WTC11 (cell line): Measurements from ENCODE around the gene HOXA9. TPM values are rescaled to one million over a fixed set of nuclear protein-coding genes. Genes with fewer than 3 reads are reported as not detected.

ENCODE experiments used
- ATAC-seq: fragments of 200-7000 bp; cut with Tn5 transposase; 2 replicates; pipeline ENCODE4 v1.10.0; 2021; ENCODE audit warnings: mild to moderate bottlenecking, moderate library complexity
- CTCF ChIA-PET: fragments of 300-600 bp; sonication (Branson Sonifier 250); formaldehyde crosslinking; loops from one replicate; lab custom pipeline; 2021; ENCODE audit warnings: antibody characterized with exemption; lab: Charles Lee
- POLR2A ChIA-PET: fragments of 350-600 bp; sonication (Branson Sonifier 250); formaldehyde crosslinking; loops from one replicate; lab custom pipeline; 2021; ENCODE audit warnings: antibody characterized with exemption; lab: Charles Lee
- DNase-seq: peaks from one replicate; pipeline ENCODE4 v3.0.0; 2021; ENCODE audit warnings: low spot score
- H3K27ac Mint-ChIP-seq: 2 replicates; pipeline ENCODE4 v1.8.0; 2021; ENCODE audit warnings: mixed read lengths
- H3K27me3 Mint-ChIP-seq: 2 replicates; pipeline ENCODE4 v1.8.0; 2021; ENCODE audit warnings: low read depth, mild to moderate bottlenecking, moderate library complexity, mixed read lengths
- H3K36me3 Mint-ChIP-seq: 2 replicates; pipeline ENCODE4 v1.8.0; 2021; ENCODE audit warnings: mixed read lengths
- H3K4me1 Mint-ChIP-seq: 2 replicates; pipeline ENCODE4 v1.8.0; 2022; ENCODE audit warnings: mixed read lengths
- H3K4me3 Mint-ChIP-seq: 2 replicates; pipeline ENCODE4 v1.8.0; 2021; ENCODE audit warnings: mild to moderate bottlenecking, moderate library complexity, mixed read lengths
- H3K9me3 Mint-ChIP-seq: 2 replicates; pipeline ENCODE4 v1.8.0; 2021; ENCODE audit warnings: mixed read lengths
- EMX1 ChIP-seq: fragments of 250-450 bp; sonication (Bioruptor Pico); IDR thresholded peaks from 2 replicates; pipeline ENCODE4 v1.8.0; 2021; ENCODE audit warnings: mild to moderate bottlenecking
- GABPB1 ChIP-seq: sonication (generic); formaldehyde crosslinking; IDR thresholded peaks from 2 replicates; pipeline ENCODE4 v1.8.1; 2023; ENCODE audit warnings: mild to moderate bottlenecking, missing genetic modification reagents
- HMGA2 ChIP-seq: fragments of 250-450 bp; sonication (Bioruptor Pico); IDR thresholded peaks from 2 replicates; pipeline ENCODE4 v1.4.0; 2021; ENCODE audit warnings: mild to moderate bottlenecking, moderate library complexity
- SP1 ChIP-seq: sonication (generic); formaldehyde crosslinking; conservative IDR thresholded peaks from 2 replicates; pipeline ENCODE4 v1.8.1; 2022; ENCODE audit warnings: missing genetic modification reagents
- TEAD1 ChIP-seq: sonication (generic); formaldehyde crosslinking; IDR thresholded peaks from 2 replicates; pipeline ENCODE4 v1.8.0; 2022; ENCODE audit warnings: mild to moderate bottlenecking, missing genetic modification reagents
- ZBTB21 ChIP-seq: sonication (generic); formaldehyde crosslinking; IDR thresholded peaks from 2 replicates; pipeline ENCODE4 v1.8.1; 2023; ENCODE audit warnings: mild to moderate bottlenecking, missing genetic modification reagents, borderline replicate concordance
- ZNF219 ChIP-seq: sonication (generic); formaldehyde crosslinking; IDR thresholded peaks from 2 replicates; pipeline ENCODE4 v1.8.0; 2023; ENCODE audit warnings: missing genetic modification reagents, mild to moderate bottlenecking, borderline replicate concordance
- ZNF671 ChIP-seq: fragments of 250-450 bp; sonication (Bioruptor Pico); IDR thresholded peaks from 2 replicates; pipeline ENCODE4 v1.8.0; 2021; ENCODE audit warnings: mild to moderate bottlenecking
- total RNA-seq: library from RNA; stranded (reverse); gene quantifications from 3 replicates; pipeline ENCODE4 v1.2.3, GENCODE V29; 2021
- TF ChIP-seq, protein P1 (sequence below): sonication (generic); formaldehyde crosslinking; IDR thresholded peaks from 2 replicates; pipeline ENCODE4 v1.8.0; 2023; ENCODE audit warnings: mild to moderate bottlenecking, missing genetic modification reagents
- TF ChIP-seq, protein P2 (sequence below): sonication (generic); formaldehyde crosslinking; IDR thresholded peaks from 2 replicates; pipeline ENCODE4 v1.8.1; 2023; ENCODE audit warnings: mild to moderate bottlenecking, moderate library complexity, missing genetic modification reagents
- TF ChIP-seq, protein P3 (sequence below): sonication (generic); formaldehyde crosslinking; conservative IDR thresholded peaks from 2 replicates; pipeline ENCODE4 v1.8.1; 2023; ENCODE audit warnings: mild to moderate bottlenecking, low read depth, missing genetic modification reagents, moderate library complexity
- TF ChIP-seq, protein P4 (sequence below): sonication (generic); formaldehyde crosslinking; IDR thresholded peaks from 2 replicates; pipeline ENCODE4 v1.8.1; 2022; ENCODE audit warnings: mild to moderate bottlenecking, missing genetic modification reagents, moderate library complexity, borderline replicate concordance

The HOXA9 gene
- total RNA-seq, 1 experiment from 2014 or later, result not detected

DNA sequence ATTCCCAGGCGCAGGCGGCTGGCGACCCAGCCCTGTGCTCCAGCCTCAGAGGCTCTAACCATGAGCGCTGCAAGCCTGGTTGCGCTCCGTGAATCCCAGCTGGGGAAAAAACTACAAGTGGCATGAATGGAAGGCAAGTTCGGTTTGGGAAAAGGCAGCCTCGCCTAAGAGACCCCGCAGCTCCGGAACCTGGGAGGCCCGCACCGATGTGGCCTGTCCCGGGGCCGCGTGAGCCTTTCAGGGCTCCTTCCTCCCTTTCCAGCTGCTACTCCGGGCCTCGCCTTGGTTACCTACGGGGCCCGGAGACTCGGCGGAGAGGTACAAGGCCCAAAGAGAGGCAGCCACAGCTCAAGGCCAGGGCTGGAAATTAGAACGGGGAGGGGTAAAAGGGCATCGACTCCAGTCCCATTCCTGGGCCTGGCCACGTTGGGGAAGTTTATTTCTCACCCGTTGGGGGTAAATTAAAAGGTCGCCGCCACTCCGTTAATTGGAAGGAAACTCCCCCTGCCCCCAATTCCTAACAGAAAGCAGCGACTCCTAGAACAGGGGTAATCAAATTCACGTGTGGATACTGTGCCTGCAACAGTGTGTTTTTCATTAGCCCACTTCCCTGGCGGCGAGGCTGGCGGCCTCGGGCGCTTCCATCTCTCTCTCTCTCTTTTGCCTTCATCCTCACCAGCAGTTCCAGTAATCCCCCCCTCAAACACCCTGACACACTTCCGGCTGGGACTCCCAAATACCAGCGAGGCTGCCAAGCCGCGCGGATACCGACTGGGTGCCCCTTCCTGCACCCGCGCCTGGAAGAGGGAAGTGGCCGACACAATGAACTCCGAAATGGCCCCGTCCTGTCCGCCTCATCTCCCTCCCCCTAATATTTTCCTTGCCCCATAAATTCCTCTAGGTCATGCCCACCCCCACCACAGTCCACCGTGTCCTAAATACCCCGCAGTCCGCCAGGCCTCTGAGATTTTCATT is 1.5 kb upstream of the HOXA9 start (continued):
- TF ChIP-seq, protein P1, sequence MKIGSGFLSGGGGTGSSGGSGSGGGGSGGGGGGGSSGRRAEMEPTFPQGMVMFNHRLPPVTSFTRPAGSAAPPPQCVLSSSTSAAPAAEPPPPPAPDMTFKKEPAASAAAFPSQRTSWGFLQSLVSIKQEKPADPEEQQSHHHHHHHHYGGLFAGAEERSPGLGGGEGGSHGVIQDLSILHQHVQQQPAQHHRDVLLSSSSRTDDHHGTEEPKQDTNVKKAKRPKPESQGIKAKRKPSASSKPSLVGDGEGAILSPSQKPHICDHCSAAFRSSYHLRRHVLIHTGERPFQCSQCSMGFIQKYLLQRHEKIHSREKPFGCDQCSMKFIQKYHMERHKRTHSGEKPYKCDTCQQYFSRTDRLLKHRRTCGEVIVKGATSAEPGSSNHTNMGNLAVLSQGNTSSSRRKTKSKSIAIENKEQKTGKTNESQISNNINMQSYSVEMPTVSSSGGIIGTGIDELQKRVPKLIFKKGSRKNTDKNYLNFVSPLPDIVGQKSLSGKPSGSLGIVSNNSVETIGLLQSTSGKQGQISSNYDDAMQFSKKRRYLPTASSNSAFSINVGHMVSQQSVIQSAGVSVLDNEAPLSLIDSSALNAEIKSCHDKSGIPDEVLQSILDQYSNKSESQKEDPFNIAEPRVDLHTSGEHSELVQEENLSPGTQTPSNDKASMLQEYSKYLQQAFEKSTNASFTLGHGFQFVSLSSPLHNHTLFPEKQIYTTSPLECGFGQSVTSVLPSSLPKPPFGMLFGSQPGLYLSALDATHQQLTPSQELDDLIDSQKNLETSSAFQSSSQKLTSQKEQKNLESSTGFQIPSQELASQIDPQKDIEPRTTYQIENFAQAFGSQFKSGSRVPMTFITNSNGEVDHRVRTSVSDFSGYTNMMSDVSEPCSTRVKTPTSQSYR (CRISPR knock-in tag), result no peak
- no peak for TF ChIP-seq TEAD1 (CRISPR knock-in tag)

DNA sequence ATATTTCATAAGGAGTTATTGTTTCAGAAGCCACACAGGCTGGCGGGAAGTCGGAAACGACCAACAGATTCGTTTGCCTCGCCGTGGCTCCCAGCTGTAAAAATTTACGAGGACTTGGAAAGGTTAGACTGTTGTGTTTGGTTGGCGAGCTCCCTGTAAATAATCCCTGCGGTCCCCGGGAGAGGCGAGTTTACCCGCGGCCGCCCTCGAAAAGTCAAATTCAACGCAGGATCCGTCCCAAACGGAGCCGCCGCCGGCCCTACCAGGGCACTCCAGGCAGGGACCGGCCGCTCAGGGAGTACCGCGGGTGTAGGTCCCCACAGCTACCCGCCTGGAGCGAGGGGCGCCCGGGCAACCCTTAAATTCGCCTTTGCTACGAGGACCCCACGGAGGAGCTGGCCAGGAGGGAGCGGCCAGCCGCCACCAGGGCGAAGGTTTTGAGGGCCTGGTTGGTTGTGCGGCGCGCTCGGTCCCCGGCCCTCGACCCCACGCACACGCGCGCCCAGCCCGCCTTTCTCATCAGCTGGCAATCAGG is 726 bp upstream of the HOXA9 start:
- peaks cover 100% of the 10 kb centered on the region for H3K27me3 Mint-ChIP-seq
- H3K4me3 Mint-ChIP-seq, result no peak overlapping the region
- H3K27ac Mint-ChIP-seq, result no peak overlapping the region
- TF ChIP-seq, protein P2, sequence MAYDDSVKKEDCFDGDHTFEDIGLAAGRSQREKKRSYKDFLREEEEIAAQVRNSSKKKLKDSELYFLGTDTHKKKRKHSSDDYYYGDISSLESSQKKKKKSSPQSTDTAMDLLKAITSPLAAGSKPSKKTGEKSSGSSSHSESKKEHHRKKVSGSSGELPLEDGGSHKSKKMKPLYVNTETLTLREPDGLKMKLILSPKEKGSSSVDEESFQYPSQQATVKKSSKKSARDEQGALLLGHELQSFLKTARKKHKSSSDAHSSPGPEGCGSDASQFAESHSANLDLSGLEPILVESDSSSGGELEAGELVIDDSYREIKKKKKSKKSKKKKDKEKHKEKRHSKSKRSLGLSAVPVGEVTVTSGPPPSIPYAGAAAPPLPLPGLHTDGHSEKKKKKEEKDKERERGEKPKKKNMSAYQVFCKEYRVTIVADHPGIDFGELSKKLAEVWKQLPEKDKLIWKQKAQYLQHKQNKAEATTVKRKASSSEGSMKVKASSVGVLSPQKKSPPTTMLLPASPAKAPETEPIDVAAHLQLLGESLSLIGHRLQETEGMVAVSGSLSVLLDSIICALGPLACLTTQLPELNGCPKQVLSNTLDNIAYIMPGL (CRISPR knock-in tag), result no peak
- TF ChIP-seq SP1 (CRISPR knock-in tag), result no peak
- TF ChIP-seq, protein P3, sequence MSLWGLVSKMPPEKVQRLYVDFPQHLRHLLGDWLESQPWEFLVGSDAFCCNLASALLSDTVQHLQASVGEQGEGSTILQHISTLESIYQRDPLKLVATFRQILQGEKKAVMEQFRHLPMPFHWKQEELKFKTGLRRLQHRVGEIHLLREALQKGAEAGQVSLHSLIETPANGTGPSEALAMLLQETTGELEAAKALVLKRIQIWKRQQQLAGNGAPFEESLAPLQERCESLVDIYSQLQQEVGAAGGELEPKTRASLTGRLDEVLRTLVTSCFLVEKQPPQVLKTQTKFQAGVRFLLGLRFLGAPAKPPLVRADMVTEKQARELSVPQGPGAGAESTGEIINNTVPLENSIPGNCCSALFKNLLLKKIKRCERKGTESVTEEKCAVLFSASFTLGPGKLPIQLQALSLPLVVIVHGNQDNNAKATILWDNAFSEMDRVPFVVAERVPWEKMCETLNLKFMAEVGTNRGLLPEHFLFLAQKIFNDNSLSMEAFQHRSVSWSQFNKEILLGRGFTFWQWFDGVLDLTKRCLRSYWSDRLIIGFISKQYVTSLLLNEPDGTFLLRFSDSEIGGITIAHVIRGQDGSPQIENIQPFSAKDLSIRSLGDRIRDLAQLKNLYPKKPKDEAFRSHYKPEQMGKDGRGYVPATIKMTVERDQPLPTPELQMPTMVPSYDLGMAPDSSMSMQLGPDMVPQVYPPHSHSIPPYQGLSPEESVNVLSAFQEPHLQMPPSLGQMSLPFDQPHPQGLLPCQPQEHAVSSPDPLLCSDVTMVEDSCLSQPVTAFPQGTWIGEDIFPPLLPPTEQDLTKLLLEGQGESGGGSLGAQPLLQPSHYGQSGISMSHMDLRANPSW (CRISPR knock-in tag), result no peak
- no peak for TF ChIP-seq ZNF219
- TF ChIP-seq, protein P4, sequence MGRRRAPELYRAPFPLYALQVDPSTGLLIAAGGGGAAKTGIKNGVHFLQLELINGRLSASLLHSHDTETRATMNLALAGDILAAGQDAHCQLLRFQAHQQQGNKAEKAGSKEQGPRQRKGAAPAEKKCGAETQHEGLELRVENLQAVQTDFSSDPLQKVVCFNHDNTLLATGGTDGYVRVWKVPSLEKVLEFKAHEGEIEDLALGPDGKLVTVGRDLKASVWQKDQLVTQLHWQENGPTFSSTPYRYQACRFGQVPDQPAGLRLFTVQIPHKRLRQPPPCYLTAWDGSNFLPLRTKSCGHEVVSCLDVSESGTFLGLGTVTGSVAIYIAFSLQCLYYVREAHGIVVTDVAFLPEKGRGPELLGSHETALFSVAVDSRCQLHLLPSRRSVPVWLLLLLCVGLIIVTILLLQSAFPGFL (CRISPR knock-in tag), result no peak
- no peak for TF ChIP-seq ZNF671 (CRISPR knock-in tag)
- TF ChIP-seq ZBTB21 (CRISPR knock-in tag), result no peak
- no peak for TF ChIP-seq GABPB1 (CRISPR knock-in tag)
- no peak for TF ChIP-seq EMX1 (CRISPR knock-in tag)
- no peak for TF ChIP-seq HMGA2 (CRISPR knock-in tag)
- ATAC-seq (no peak), DNase-seq (peak; percentile 24)
- H3K36me3 Mint-ChIP-seq, result 0 out of 2 replicates have a peak, but pooled peaks cover 2% of the 10 kb centered on the region
- ChIA-PET POLR2A (no interaction called here), CTCF (interaction anchor here (0.6 to 2.3 kb wide), 7 partner anchors 10 to 308 kb away, joined by 3 to 19 read pairs (median 4); partner anchors contain the start of genes HOXA3, HOXA5 and HOXA7)
- no peaks in the 10 kb centered on the region for H3K9me3 Mint-ChIP-seq
- H3K4me1 Mint-ChIP-seq, result peaks cover 16% of the 10 kb centered on the region
